K562 (cell line): ENCODE results near the gene AGAP3. TPM values are rescaled to one million over a fixed set of nuclear protein-coding genes. Genes with fewer than 3 reads are reported as not detected.

Experiments
- ARNT ChIP-seq, 2 experiments: fragments of 450-650 bp; IDR thresholded peaks; 2 replicates each; pipeline ENCODE4 v1.6.1; 2016; ENCODE audit warnings: mild to moderate bottlenecking in 1 of 2
- BCOR ChIP-seq: fragments of 450-650 bp; IDR thresholded peaks from 2 replicates; pipeline ENCODE4 v1.6.1; 2016
- DMBX1 ChIP-seq: fragments of 250-450 bp; sonication (Bioruptor Pico); IDR thresholded peaks from 2 replicates; pipeline ENCODE4 v1.8.0; 2022; ENCODE audit warnings: inconsistent platforms, mild to moderate bottlenecking, moderate library complexity, borderline replicate concordance
- GATAD2A ChIP-seq: fragments of 450-650 bp; IDR thresholded peaks from 2 replicates; pipeline ENCODE4 v1.6.1; 2017
- HDAC8 ChIP-seq: fragments of 450-650 bp; IDR thresholded peaks from 2 replicates; pipeline ENCODE4 v1.6.1; 2016; ENCODE audit warnings: mild to moderate bottlenecking, missing genetic modification characterization, moderate library complexity, missing compliant biosample characterization
- KHSRP ChIP-seq: fragments of 450-650 bp; IDR thresholded peaks from 2 replicates; pipeline ENCODE4 v1.6.1; 2017
- MECOM ChIP-seq: fragments of 250-450 bp; sonication (Bioruptor Pico); IDR thresholded peaks from 2 replicates; pipeline ENCODE4 v1.8.0; 2022; ENCODE audit warnings: inconsistent platforms
- PRDM10 ChIP-seq: fragments of 450-650 bp; IDR thresholded peaks from 2 replicates; pipeline ENCODE4 v1.6.1; 2018; ENCODE audit not compliant: partially characterized antibody
- PTBP1 ChIP-seq: fragments of 200-400 bp; formaldehyde crosslinking; IDR thresholded peaks from 2 replicates; pipeline ENCODE4 v1.6.1; 2017; ENCODE audit warnings: low read depth, low read length
- PURB ChIP-seq: sonication (generic); formaldehyde crosslinking; IDR thresholded peaks from 2 replicates; pipeline ENCODE4 v1.9.0; 2021; ENCODE audit warnings: low read depth, mild to moderate bottlenecking, missing genetic modification reagents
- RBM15 ChIP-seq: fragments of 200-400 bp; formaldehyde crosslinking; IDR thresholded peaks from 2 replicates; pipeline ENCODE4 v1.6.1; 2018; ENCODE audit warnings: mild to moderate bottlenecking, low read length, moderate library complexity; ENCODE audit not compliant: insufficient read depth
- SREBF1 ChIP-seq: fragments of 150-350 bp; IDR thresholded peaks from 2 replicates; pipeline ENCODE4 v1.6.1; 2014; ENCODE audit warnings: antibody characterized with exemption, low read depth, low read length, borderline replicate concordance
- TAF9B ChIP-seq: fragments of 450-650 bp; IDR thresholded peaks from 2 replicates; pipeline ENCODE4 v1.6.1; 2018; ENCODE audit warnings: mild to moderate bottlenecking; ENCODE audit not compliant: partially characterized antibody
- TARDBP ChIP-seq: fragments of 450-650 bp; IDR thresholded peaks from 2 replicates; pipeline ENCODE4 v1.6.1; 2016
- TCF7 ChIP-seq: sonication (generic); IDR thresholded peaks from 2 replicates; pipeline ENCODE4 v1.6.1; 2016; ENCODE audit warnings: antibody characterized with exemption, borderline replicate concordance
- ZNF197 ChIP-seq: fragments of 200-800 bp; sonication (Bioruptor generic); IDR thresholded peaks from 2 replicates; pipeline ENCODE4 v1.6.1; 2016; ENCODE audit warnings: low read depth, missing genetic modification characterization, missing compliant biosample characterization
- ZNF277 ChIP-seq: fragments of 250-450 bp; sonication (Bioruptor Pico); IDR thresholded peaks from 2 replicates; pipeline ENCODE4 v1.8.0; 2022; ENCODE audit warnings: inconsistent platforms, mild to moderate bottlenecking, moderate library complexity, borderline replicate concordance
- ZNF324 ChIP-seq: fragments of 250-450 bp; sonication (Bioruptor Pico); IDR thresholded peaks from 2 replicates; pipeline ENCODE4 v1.4.0; 2020; ENCODE audit warnings: mild to moderate bottlenecking
- ZNF644 ChIP-seq: fragments of 200-800 bp; sonication (Bioruptor generic); IDR thresholded peaks from 2 replicates; pipeline ENCODE4 v1.6.1; 2016; ENCODE audit warnings: low read depth, missing genetic modification characterization, missing compliant biosample characterization
- polyA plus RNA-seq, 8 experiments: library from polyadenylated mRNA; depleted of rRNA in 4 of 8; stranded (reverse) in 5 of 8; unstranded in 3 of 8; fragments of >200 nt; fragmentation: Nextera tagmentation in 2 of 8; fragmentation: Illumina TruSeq in 1 of 8; extraction: Ambion mirVana in 2 of 8; extraction: Trizol in 1 of 8; gene quantifications; 2 replicates each; pipeline versions ENCODE4 v1.2.1 to v1.2.3, GENCODE V29; 2011 to 2014; ENCODE audit warnings: inconsistent platforms in 1 of 8, missing spikeins in 1 of 8
- total RNA-seq, 7 experiments: library from RNA; depleted of rRNA in 6 of 7; stranded (reverse); fragments of >200 nt in 6 of 7; fragmentation: Illumina TruSeq in 2 of 7; extraction: Trizol in 2 of 7; gene quantifications; 2 replicates each; pipeline versions ENCODE4 v1.2.1 to v1.2.3, GENCODE V29; 2011 to 2021; ENCODE audit warnings: low replicate concordance in 1 of 7
- TF ChIP-seq, protein P1 (sequence below): sonication (generic); formaldehyde crosslinking; IDR thresholded peaks from 2 replicates; pipeline ENCODE4 v1.8.0; 2022; ENCODE audit warnings: mild to moderate bottlenecking, missing genetic modification reagents
- TF ChIP-seq, protein P2 (sequence below): fragments of 450-650 bp; conservative IDR thresholded peaks from 2 replicates; pipeline ENCODE4 v1.6.1; 2016; ENCODE audit warnings: missing genetic modification characterization, low read depth, mild to moderate bottlenecking, missing compliant biosample characterization, moderate library complexity

The AGAP3 gene
- total and polyA plus RNA-seq, 9 of the 15 experiments (the other 6 are each of a cell fraction or from before 2014, with no cell fraction given) = 3.4 to 208 (median 62.2) TPM

- TF ChIP-seq PRDM10 (no peak), PTBP1 (no peak), GATAD2A (0 out of 2 replicates have a peak, but pooled peaks have one; percentile 22), SREBF1 (no peak), TARDBP (peak; percentile 81), HDAC8 (tag) (0 out of 2 replicates have a peak, but pooled peaks have one; percentile 23), PURB (CRISPR knock-in tag) (no peak), ZNF644 (tag) (no peak), TAF9B (no peak), ZNF277 (CRISPR knock-in tag) (no peak), MECOM (CRISPR knock-in tag) (no peak), BCOR (peak; percentile 53), ZNF197 (CRISPR knock-in tag) (no peak), KHSRP (no peak), RBM15 (no peak), TCF7 (no peak), ZNF324 (no peak), DMBX1 (no peak), ARNT (IDR thresholded peaks at IDR 0.05) (peak in 1 of 2 experiments; percentile 61; a peak in 1 of 4 replicates)
- TF ChIP-seq, protein P1, sequence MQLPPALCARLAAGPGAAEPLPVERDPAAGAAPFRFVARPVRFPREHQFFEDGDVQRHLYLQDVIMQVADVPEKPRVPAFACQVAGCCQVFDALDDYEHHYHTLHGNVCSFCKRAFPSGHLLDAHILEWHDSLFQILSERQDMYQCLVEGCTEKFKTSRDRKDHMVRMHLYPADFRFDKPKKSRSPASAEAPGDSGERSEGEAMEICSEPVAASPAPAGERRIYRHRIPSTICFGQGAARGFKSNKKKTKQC (CRISPR knock-in tag) = peak; percentile 87
- TF ChIP-seq, protein P2, sequence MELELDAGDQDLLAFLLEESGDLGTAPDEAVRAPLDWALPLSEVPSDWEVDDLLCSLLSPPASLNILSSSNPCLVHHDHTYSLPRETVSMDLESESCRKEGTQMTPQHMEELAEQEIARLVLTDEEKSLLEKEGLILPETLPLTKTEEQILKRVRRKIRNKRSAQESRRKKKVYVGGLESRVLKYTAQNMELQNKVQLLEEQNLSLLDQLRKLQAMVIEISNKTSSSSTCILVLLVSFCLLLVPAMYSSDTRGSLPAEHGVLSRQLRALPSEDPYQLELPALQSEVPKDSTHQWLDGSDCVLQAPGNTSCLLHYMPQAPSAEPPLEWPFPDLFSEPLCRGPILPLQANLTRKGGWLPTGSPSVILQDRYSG (tag) = no peak
These were observed 81.9 kb downstream of the AGAP3 start (continued) for GRCh38 chr7:151168003-151168786.
